ENCODE measurements around the gene DENND2A. TPM values are rescaled to one million over a fixed set of nuclear protein-coding genes. Genes with fewer than 3 reads are reported as not detected.

The DENND2A gene
- polyA plus RNA-seq, 3 donors, result not detected

GRCh38 chr7:140519007-140519399 lies 121.6 kb downstream of the DENND2A start:
- Mint-ChIP-seq H3K4me3 (no peak overlapping the region), H3K4me1 (peaks cover 7% of the 10 kb centered on the region), H3K36me3 (no peaks in the 10 kb centered on the region), H3K9me3 (no peaks in the 10 kb centered on the region), H3K27ac (no peak overlapping the region), H3K27me3 (ENCODE audit: low read depth in 3 of 3) (peaks cover 0 to 4% (median 3%) of the 10 kb centered on the region in 3 donors)
- no peak for DNase-seq
- H4K20me1 ChIP-seq (ENCODE audit: insufficient read depth, low read length), result no peaks in the 10 kb centered on the region
- H3K27me3 ChIP-seq (ENCODE audit: control insufficient read depth in 2 of 2, insufficient read depth in 2 of 2, low read length in 2 of 2), result no peaks in the 10 kb centered on the region
- no peak overlapping the region for H3K4me2 ChIP-seq (replicated peaks; ENCODE audit: extremely low read depth, low read length, poor library complexity, severe bottlenecking)
- WGBS (ENCODE audit: insufficient coverage), result 93% methylated on average over 7 of the region's 7 CpGs
- H3K4me3 ChIP-seq (replicated peaks in 1 of 3; ENCODE audit: low read depth in 2 of 3, low read length in 3 of 3), result no peak overlapping the region
- peak overlapping the region; percentile 60 for H2AFZ ChIP-seq (ENCODE audit: insufficient read depth, low read depth, low read length, poor library complexity, severe bottlenecking)
- H3K36me3 ChIP-seq (replicated peaks in 1 of 2; ENCODE audit: control insufficient read depth in 1 of 2, insufficient read depth in 2 of 2, low read length in 2 of 2), result no peaks in the 10 kb centered on the region
- no peak for TF ChIP-seq CTCF (IDR thresholded peaks at IDR 0.05)
- peaks cover 0 to 2% of the 10 kb centered on the region in 2 donors for H3K4me1 ChIP-seq (ENCODE audit: control insufficient read depth in 1 of 2, insufficient read depth in 2 of 2, low read length in 2 of 2)
- intact Hi-C loops (cut with micrococcal nuclease), result loop anchor here in 1 of 2 donors (5.0 kb wide), 1 partner anchor 1013 kb away; no protein-coding TSS in a partner anchor
- H3K79me2 ChIP-seq (ENCODE audit: insufficient read depth, low read length), result no peaks in the 10 kb centered on the region
- H3K9ac ChIP-seq (ENCODE audit: insufficient read depth, low read length, poor library complexity, severe bottlenecking), result no peak overlapping the region
- H3K27ac ChIP-seq (ENCODE audit: low read depth in 1 of 2, low read length in 2 of 2), result no peak overlapping the region
- H3K9me3 ChIP-seq (replicated peaks in 1 of 2; ENCODE audit: control insufficient read depth in 1 of 2, insufficient read depth in 1 of 2, low read length in 2 of 2), result no peaks in the 10 kb centered on the region

- H3K4me2 ChIP-seq (replicated peaks; ENCODE audit: extremely low read depth, low read length, poor library complexity, severe bottlenecking), result no peak overlapping the region
- Mint-ChIP-seq H3K36me3 (no peaks in the 10 kb centered on the region), H3K9me3 (no peaks in the 10 kb centered on the region), H3K27me3 (ENCODE audit: low read depth in 3 of 3) (peaks cover 0 to 4% (median 3%) of the 10 kb centered on the region in 3 donors), H3K27ac (no peak overlapping the region), H3K4me1 (peaks cover 4% of the 10 kb centered on the region), H3K4me3 (no peak overlapping the region)
- 94% methylated on average over 13 of the region's 15 CpGs for WGBS (ENCODE audit: insufficient coverage)
- intact Hi-C loops (cut with micrococcal nuclease), result loop anchor here in 1 of 2 donors (5.0 kb wide), 1 partner anchor 1014 kb away; no protein-coding TSS in a partner anchor
- no peaks in the 10 kb centered on the region for H3K79me2 ChIP-seq (ENCODE audit: insufficient read depth, low read length)
- no peaks in the 10 kb centered on the region for H3K27me3 ChIP-seq (ENCODE audit: control insufficient read depth in 2 of 2, insufficient read depth in 2 of 2, low read length in 2 of 2)
- H3K9me3 ChIP-seq (replicated peaks in 1 of 2; ENCODE audit: control insufficient read depth in 1 of 2, insufficient read depth in 1 of 2, low read length in 2 of 2), result no peaks in the 10 kb centered on the region
- no peak overlapping the region for H3K9ac ChIP-seq (ENCODE audit: insufficient read depth, low read length, poor library complexity, severe bottlenecking)
- peak overlapping the region; percentile 60 for H2AFZ ChIP-seq (ENCODE audit: insufficient read depth, low read depth, low read length, poor library complexity, severe bottlenecking)
- peaks cover 0 to 2% of the 10 kb centered on the region in 2 donors for H3K4me1 ChIP-seq (ENCODE audit: control insufficient read depth in 1 of 2, insufficient read depth in 2 of 2, low read length in 2 of 2)
- H3K4me3 ChIP-seq (replicated peaks in 1 of 3; ENCODE audit: low read depth in 2 of 3, low read length in 3 of 3), result no peak overlapping the region
- TF ChIP-seq CTCF (IDR thresholded peaks at IDR 0.05), result no peak
- H3K27ac ChIP-seq (ENCODE audit: low read depth in 1 of 2, low read length in 2 of 2), result no peak overlapping the region
- no peaks in the 10 kb centered on the region for H3K36me3 ChIP-seq (replicated peaks in 1 of 2; ENCODE audit: control insufficient read depth in 1 of 2, insufficient read depth in 2 of 2, low read length in 2 of 2)
- DNase-seq, result no peak
- H4K20me1 ChIP-seq (ENCODE audit: insufficient read depth, low read length), result no peaks in the 10 kb centered on the region
Measured at GRCh38 chr7:140518370-140519006, 122.1 kb downstream of the DENND2A start.

Measured in CD14-positive monocyte (primary cell).